HepG2 (cell line): Measurements from ENCODE around the gene MTM1. TPM values are rescaled to one million over a fixed set of nuclear protein-coding genes. Genes with fewer than 3 reads are reported as not detected.

Source experiments
- ATAC-seq: fragments of 200-7000 bp; cut with Tn5 transposase; 3 replicates; pipeline ENCODE4 v1.9.1; 2020; ENCODE audit warnings: mild to moderate bottlenecking, moderate library complexity
- BruUV-seq: library from RNA; stranded (reverse); fragments of 400-500 nt; replicated peaks from 2 replicates; lab custom pipeline; 2021; lab: Mats Ljungman, UMichigan
- CTCF ChIA-PET: fragments of 300-600 bp; formaldehyde crosslinking; extraction: SDS; loops from one replicate; lab custom pipeline; 2021; ENCODE audit warnings: low total read pairs, inconsistent platforms, low intra/inter-chr PET ratio; lab: Yijun Ruan, JAX
- POLR2A ChIA-PET: fragments of 350-600 bp; sonication (Branson Sonifier 250); formaldehyde crosslinking; loops from one replicate; lab custom pipeline; 2020; ENCODE audit warnings: antibody characterized with exemption, inconsistent platforms; lab: Yijun Ruan, JAX
- DNase-seq: peaks from one replicate; pipeline ENCODE4 v3.0.0-alpha.2; 2015; ENCODE audit warnings: low spot score
- FAIRE-seq: peaks from 3 replicates; lab custom pipeline; 2011; peaks lifted over from hg19 to GRCh38; lab: Jason Lieb, UNC
- H2AFZ ChIP-seq: one replicate; pipeline ENCODE4 v1.6.1; 2011; ENCODE audit warnings: low read length, inconsistent platforms
- H3K27ac ChIP-seq: fragments of 300-600 bp; 3 replicates; pipeline ENCODE4 v1.8.0; 2011; ENCODE audit warnings: mixed run types, mild to moderate bottlenecking, mixed read lengths, low read length, inconsistent platforms; ENCODE audit not compliant: insufficient read depth; ENCODE audit errors: extremely low read length
- H3K27me3 ChIP-seq, 2 experiments: fragments of 200-600 bp in 1 of 2; 2 replicates in 1 of 2; 3 replicates in 1 of 2; pipeline versions ENCODE4 v1.6.0 to v1.8.0; 2011; ENCODE audit warnings: low read length in 2 of 2, mild to moderate bottlenecking in 2 of 2, moderate library complexity in 2 of 2, inconsistent platforms in 1 of 2; ENCODE audit not compliant: insufficient read depth in 2 of 2, control insufficient read depth in 1 of 2
- H3K36me3 ChIP-seq, 2 experiments: fragments of 200-600 bp in 1 of 2; replicated peaks in 1 of 2; 2 replicates in 1 of 2; 3 replicates in 1 of 2; pipeline versions ENCODE4 v1.5.1 to v1.8.0; 2011; ENCODE audit warnings: low read length in 2 of 2, inconsistent platforms in 1 of 2; ENCODE audit not compliant: insufficient read depth in 2 of 2, control insufficient read depth in 1 of 2
- H3K4me1 ChIP-seq: 2 replicates; pipeline ENCODE4 v1.5.1; 2012; ENCODE audit warnings: low read length, inconsistent platforms; ENCODE audit not compliant: insufficient read depth
- H3K4me2 ChIP-seq: 2 replicates; pipeline ENCODE4 v1.6.0; 2011; ENCODE audit warnings: low read depth, low read length, inconsistent platforms
- H3K4me3 ChIP-seq, 3 experiments: fragments of 200-600 bp in 1 of 3; sonication (generic), shearing (Covaris generic) in 1 of 3; replicated peaks in 1 of 3; 2 replicates each; pipeline ENCODE4 v1.5.1; 2011 to 2016; ENCODE audit warnings: low read length in 3 of 3, inconsistent platforms in 2 of 3, low read depth in 2 of 3, mild to moderate bottlenecking in 2 of 3, control low read depth in 1 of 3, mixed read lengths in 1 of 3; ENCODE audit not compliant: insufficient read depth in 1 of 3
- H3K79me2 ChIP-seq: one replicate; pipeline ENCODE4 v1.6.1; 2011; ENCODE audit warnings: low read length, inconsistent platforms; ENCODE audit not compliant: insufficient read depth
- H3K9ac ChIP-seq: 2 replicates; pipeline ENCODE4 v1.6.0; 2011; ENCODE audit warnings: mild to moderate bottlenecking, low read depth, low read length, inconsistent platforms; ENCODE audit not compliant: insufficient read depth
- H3K9me3 ChIP-seq: 2 replicates; pipeline ENCODE4 v1.5.1; 2012; ENCODE audit warnings: mild to moderate bottlenecking, low read length
- H4K20me1 ChIP-seq: 2 replicates; pipeline ENCODE4 v1.6.0; 2011; ENCODE audit warnings: inconsistent platforms, mild to moderate bottlenecking, low read length, moderate library complexity; ENCODE audit not compliant: insufficient read depth
- ADNP ChIP-seq: sonication (generic); formaldehyde crosslinking; IDR thresholded peaks from 2 replicates; pipeline ENCODE4 v1.4.0; 2020; ENCODE audit warnings: missing genetic modification reagents
- ASH2L ChIP-seq: fragments of 300-600, 200-600 bp; sonication (generic); IDR thresholded peaks from 2 replicates; pipeline ENCODE4 v1.7.0; 2017; ENCODE audit warnings: low read depth, mild to moderate bottlenecking, moderate library complexity, mixed read lengths, low read length; ENCODE audit not compliant: insufficient read length
- EEA1 ChIP-seq: sonication (generic); formaldehyde crosslinking; IDR thresholded peaks from 2 replicates; pipeline ENCODE4 v1.5.1; 2020; ENCODE audit warnings: mild to moderate bottlenecking, missing genetic modification reagents, borderline replicate concordance
- EED ChIP-seq: sonication (generic); formaldehyde crosslinking; IDR thresholded peaks from 2 replicates; pipeline ENCODE4 v1.5.0; 2020; ENCODE audit warnings: mild to moderate bottlenecking, missing genetic modification reagents
- FOXK2 ChIP-seq: fragments of 450-650 bp; IDR thresholded peaks from 2 replicates; pipeline ENCODE4 v1.6.1; 2016
- GZF1 ChIP-seq: sonication (generic); formaldehyde crosslinking; IDR thresholded peaks from 2 replicates; pipeline ENCODE4 v1.5.1; 2020; ENCODE audit warnings: mild to moderate bottlenecking, missing genetic modification reagents
- HOXD1 ChIP-seq: sonication (generic); formaldehyde crosslinking; IDR thresholded peaks from 2 replicates; pipeline ENCODE4 v1.5.0; 2020; ENCODE audit warnings: missing genetic modification reagents
- NFYC ChIP-seq: IDR thresholded peaks from 2 replicates; pipeline ENCODE4 v1.6.1; 2016; ENCODE audit warnings: missing genetic modification reagents, missing compliant biosample characterization
- NPAS2 ChIP-seq: sonication (generic); formaldehyde crosslinking; IDR thresholded peaks from 2 replicates; pipeline ENCODE4 v1.8.0; 2022; ENCODE audit warnings: mild to moderate bottlenecking, missing genetic modification reagents, borderline replicate concordance
- PHB2 ChIP-seq: fragments of 450-650 bp; IDR thresholded peaks from 2 replicates; pipeline ENCODE4 v1.6.1; 2018; ENCODE audit not compliant: partially characterized antibody
- TSC22D2 ChIP-seq: sonication (generic); formaldehyde crosslinking; IDR thresholded peaks from 2 replicates; pipeline ENCODE4 v1.5.1; 2020; ENCODE audit warnings: missing genetic modification reagents, mild to moderate bottlenecking, borderline replicate concordance
- YY1 ChIP-seq: IDR thresholded peaks from 2 replicates; pipeline ENCODE4 v1.6.1; 2011; ENCODE audit warnings: low read length, low read depth, moderate library complexity, mild to moderate bottlenecking; ENCODE audit not compliant: insufficient read depth, insufficient replicate concordance
- ZBTB20 ChIP-seq: sonication (generic); formaldehyde crosslinking; IDR thresholded peaks from 2 replicates; pipeline ENCODE4 v1.8.1; 2023; ENCODE audit warnings: missing genetic modification reagents, low read depth, mild to moderate bottlenecking, borderline replicate concordance
- ZBTB3 ChIP-seq: sonication (generic); formaldehyde crosslinking; IDR thresholded peaks from 2 replicates; pipeline ENCODE4 v1.4.0; 2020; ENCODE audit warnings: low read depth, mild to moderate bottlenecking, moderate library complexity, missing genetic modification reagents, borderline replicate concordance
- ZBTB7B ChIP-seq: sonication (generic); formaldehyde crosslinking; IDR thresholded peaks from 2 replicates; pipeline ENCODE4 v1.4.0; 2020; ENCODE audit warnings: missing genetic modification reagents
- ZNF124 ChIP-seq: sonication (generic); formaldehyde crosslinking; IDR thresholded peaks from 2 replicates; pipeline ENCODE4 v1.4.0; 2020; ENCODE audit warnings: missing genetic modification reagents
- ZNF879 ChIP-seq: sonication (generic); formaldehyde crosslinking; IDR thresholded peaks from 2 replicates; pipeline ENCODE4 v1.8.1; 2023; ENCODE audit warnings: missing genetic modification reagents
- WGBS: methylation state at CpG from one replicate; pipeline ENCODE4 v1.1.6; 2017; ENCODE audit warnings: low lambda C conversion rate; 5-methylcytosine and 5-hydroxymethylcytosine counted together
- in situ Hi-C: cut with HindIII; loops from 2 replicates; pipeline ENCODE4 v1.10.0; 2017; ENCODE audit warnings: low pct_unique_long_range_greater_than_20kb; ENCODE audit not compliant: extremely low pct_ligation_motif_present
- intact Hi-C: fragments of 100-400 bp; cut with micrococcal nuclease; formaldehyde crosslinking; loops from one replicate; pipeline ENCODE4 v1.10.0; 2022; ENCODE audit not compliant: unreplicated experiment
- polyA plus RNA-seq, 8 experiments: library from polyadenylated mRNA; depleted of rRNA in 3 of 8; stranded (reverse) in 7 of 8; unstranded in 1 of 8; fragments of >200 nt; fragmentation: Illumina TruSeq in 4 of 8; extraction: Trizol in 4 of 8; gene quantifications; 2 replicates each; pipeline versions ENCODE4 v1.2.1 to v1.2.3, GENCODE V29; 2011 to 2016; ENCODE audit warnings: low read depth in 4 of 8, missing spikeins in 1 of 8, mixed read lengths in 1 of 8; ENCODE audit not compliant: insufficient read depth in 1 of 8
- total RNA-seq, 5 experiments: library from RNA; depleted of rRNA; stranded (reverse); fragments of >200 nt; fragmentation: Illumina TruSeq; extraction: Trizol; gene quantifications; 2 replicates each; pipeline ENCODE4 v1.2.3, GENCODE V29; 2016; ENCODE audit warnings: low read depth in 1 of 5
- TF ChIP-seq, protein P1 (sequence below): sonication (generic); formaldehyde crosslinking; IDR thresholded peaks from 2 replicates; pipeline ENCODE4 v1.5.0; 2020; ENCODE audit warnings: missing genetic modification reagents

The MTM1 gene
- total and polyA plus RNA-seq, 2 of the 13 experiments (the other 11 are each of a cell fraction or from before 2014, with no cell fraction given): 12.0 to 15.2 TPM

DNA sequence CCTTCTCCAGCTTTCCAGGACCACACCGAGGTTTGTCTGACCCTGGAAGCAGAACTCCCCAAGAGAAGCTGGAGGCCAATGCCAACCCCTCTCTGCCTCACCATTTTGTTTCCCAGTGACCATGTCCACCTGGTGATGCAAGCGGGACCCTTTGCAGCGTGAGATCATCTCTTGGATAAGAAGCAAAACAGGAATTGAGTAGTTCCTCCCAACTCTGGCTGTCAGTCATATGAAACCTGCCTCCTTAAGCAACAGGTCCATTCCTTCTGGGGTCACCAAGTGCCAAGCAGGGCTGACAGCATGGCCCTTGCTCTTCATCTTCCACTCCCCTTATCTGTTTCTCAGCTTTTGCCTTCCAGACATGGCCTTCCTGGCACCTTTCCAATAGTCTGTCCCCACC lies 41.3 kb upstream of the MTM1 start:
- Histone ChIP-seq H3K4me3 (no peak overlapping the region), H3K9ac (no peak overlapping the region), H4K20me1 (no peaks in the 10 kb centered on the region), H3K9me3 (no peaks in the 10 kb centered on the region), H3K27ac (no peak overlapping the region), H3K27me3 (no peaks in the 10 kb centered on the region), H3K36me3 (no peaks in the 10 kb centered on the region), H3K4me1 (no peaks in the 10 kb centered on the region), H3K79me2 (no peaks in the 10 kb centered on the region)
- FAIRE-seq (no peak), DNase-seq (no peak), ATAC-seq (no peak)
- in situ Hi-C loops: no loop called here
- intact Hi-C loops: no loop called here
- 27% methylated on average over 3 of the region's 3 CpGs for WGBS
- ChIA-PET POLR2A (no interaction called here), CTCF (no interaction called here)
- no TSS peak for BruUV-seq
- no peak for TF ChIP-seq YY1
- no peak for TF ChIP-seq FOXK2
- TF ChIP-seq, protein P1, sequence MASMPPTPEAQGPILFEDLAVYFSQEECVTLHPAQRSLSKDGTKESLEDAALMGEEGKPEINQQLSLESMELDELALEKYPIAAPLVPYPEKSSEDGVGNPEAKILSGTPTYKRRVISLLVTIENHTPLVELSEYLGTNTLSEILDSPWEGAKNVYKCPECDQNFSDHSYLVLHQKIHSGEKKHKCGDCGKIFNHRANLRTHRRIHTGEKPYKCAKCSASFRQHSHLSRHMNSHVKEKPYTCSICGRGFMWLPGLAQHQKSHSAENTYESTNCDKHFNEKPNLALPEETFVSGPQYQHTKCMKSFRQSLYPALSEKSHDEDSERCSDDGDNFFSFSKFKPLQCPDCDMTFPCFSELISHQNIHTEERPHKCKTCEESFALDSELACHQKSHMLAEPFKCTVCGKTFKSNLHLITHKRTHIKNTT (CRISPR knock-in tag): no peak
- no peak for TF ChIP-seq NFYC
- TF ChIP-seq NPAS2 (CRISPR knock-in tag): no peak
- no peak for TF ChIP-seq ZBTB3 (CRISPR knock-in tag)
- TF ChIP-seq ZNF879 (CRISPR knock-in tag): no peak
- no peak for TF ChIP-seq HOXD1
- no peak for TF ChIP-seq TSC22D2 (CRISPR knock-in tag)
- no peak for TF ChIP-seq GZF1
- no peak for TF ChIP-seq ZBTB7B
- TF ChIP-seq PHB2: no peak
- no peak for TF ChIP-seq ZBTB20 (CRISPR knock-in tag)
- TF ChIP-seq EED (CRISPR knock-in tag): no peak
- no peak for TF ChIP-seq ADNP (CRISPR knock-in tag)
- no peak for TF ChIP-seq ASH2L
- TF ChIP-seq ZNF124 (CRISPR knock-in tag): no peak
- no peak for TF ChIP-seq EEA1
- TF ChIP-seq, all 625 proteins: peak for 0
- H2AFZ ChIP-seq: no peak overlapping the region
- H3K4me2 ChIP-seq: no peak overlapping the region
